Small intestine (tissue), 16 donors: Measurements from ENCODE around the gene RTN4RL1. TPM values are rescaled to one million over a fixed set of nuclear protein-coding genes. Genes with fewer than 3 reads are reported as not detected.
A peak's percentile ranks its signal among the peaks of the same experiment; 100 is the strongest.

Source experiments
- DNase-seq, 2 donors: peaks; one replicate each; pipeline versions ENCODE4 v3.0.0 to v3.0.0-alpha.2; 2013
- FAIRE-seq: peaks from 2 replicates; lab custom pipeline; 2012; peaks lifted over from hg19 to GRCh38; lab: Jason Lieb, UNC
- H3K27ac ChIP-seq, 3 donors: one replicate each; pipeline ENCODE4 v1.5.1; 2013; ENCODE audit warnings: low read length in 2 of 3, mild to moderate bottlenecking in 2 of 3, control low read depth in 1 of 3, inconsistent platforms in 1 of 3, low read depth in 1 of 3, moderate library complexity in 1 of 3
- H3K27me3 ChIP-seq, 3 donors: one replicate each; pipeline ENCODE4 v1.6.1; 2013; ENCODE audit warnings: low read length in 3 of 3, inconsistent platforms in 1 of 3; ENCODE audit not compliant: control insufficient read depth in 3 of 3, insufficient read depth in 3 of 3
- H3K36me3 ChIP-seq, 3 donors: one replicate each; pipeline ENCODE4 v1.6.1; 2013; ENCODE audit warnings: low read length in 3 of 3, inconsistent platforms in 1 of 3, low read depth in 1 of 3, mild to moderate bottlenecking in 1 of 3, moderate library complexity in 1 of 3; ENCODE audit not compliant: control insufficient read depth in 3 of 3, insufficient read depth in 2 of 3
- H3K4me1 ChIP-seq, 3 donors: one replicate each; pipeline ENCODE4 v1.6.1; 2013; ENCODE audit warnings: low read length in 2 of 3, inconsistent platforms in 1 of 3, low read depth in 1 of 3, mild to moderate bottlenecking in 1 of 3, moderate library complexity in 1 of 3; ENCODE audit not compliant: control insufficient read depth in 3 of 3, insufficient read depth in 2 of 3
- H3K4me3 ChIP-seq, 3 donors: one replicate each; pipeline ENCODE4 v1.5.1; 2013; ENCODE audit warnings: low read length in 3 of 3, control low read depth in 1 of 3, inconsistent platforms in 1 of 3, low read depth in 1 of 3, mild to moderate bottlenecking in 1 of 3, moderate library complexity in 1 of 3
- H3K9me3 ChIP-seq, 2 donors: one replicate each; pipeline ENCODE4 v1.6.1; 2013; ENCODE audit warnings: low read depth in 1 of 2, low read length in 1 of 2; ENCODE audit not compliant: control insufficient read depth in 2 of 2, insufficient read depth in 1 of 2
- WGBS, 3 donors: extraction: QIAGEN DNeasy Blood & Tissue Kit; methylation state at CpG; one replicate each; pipeline ENCODE4 v1.1.7; 2013; 5-methylcytosine and 5-hydroxymethylcytosine counted together
- long read RNA-seq, 10 donors: transcript quantifications; one replicate each; lab custom pipeline, GENCODE V29; 2026
- polyA plus RNA-seq, 4 donors: library from polyadenylated mRNA; stranded (reverse) in 3 of 4; unstranded in 1 of 4; fragments of 200-250 nt in 3 of 4; fragments of 120-200 nt in 1 of 4; gene quantifications; one replicate each; pipeline versions ENCODE4 v1.2.1 to v1.2.3, GENCODE V29; 2013
- donor health status: healthy with polysubstance abuse.
- donor health status: control.
- donor health status: control.
- donor health status: Bipolar disorder and iron deficiency.
- donor health status: healthy.

The RTN4RL1 gene, protein sequence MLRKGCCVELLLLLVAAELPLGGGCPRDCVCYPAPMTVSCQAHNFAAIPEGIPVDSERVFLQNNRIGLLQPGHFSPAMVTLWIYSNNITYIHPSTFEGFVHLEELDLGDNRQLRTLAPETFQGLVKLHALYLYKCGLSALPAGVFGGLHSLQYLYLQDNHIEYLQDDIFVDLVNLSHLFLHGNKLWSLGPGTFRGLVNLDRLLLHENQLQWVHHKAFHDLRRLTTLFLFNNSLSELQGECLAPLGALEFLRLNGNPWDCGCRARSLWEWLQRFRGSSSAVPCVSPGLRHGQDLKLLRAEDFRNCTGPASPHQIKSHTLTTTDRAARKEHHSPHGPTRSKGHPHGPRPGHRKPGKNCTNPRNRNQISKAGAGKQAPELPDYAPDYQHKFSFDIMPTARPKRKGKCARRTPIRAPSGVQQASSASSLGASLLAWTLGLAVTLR
- 1 to 10 TPM in 1 of 4 donors, under 1 TPM in 1, not detected in 2; 0.25 to 1.0 TPM for polyA plus RNA-seq
- long read RNA-seq, donor 1: 0 reads
- long read RNA-seq, donor 2: 0 reads
- long read RNA-seq, donor 3: 0 reads
- long read RNA-seq, donor 4: 0 reads
- long read RNA-seq, donor 5: 0 reads
- long read RNA-seq, donor 6: 0 reads
- long read RNA-seq, donor 7: 0 reads
- long read RNA-seq, donor 8: 0 reads
- long read RNA-seq, donor 9: 0 reads
- long read RNA-seq, donor 10, partial matches to known transcripts: 34 of 36 reads
- long read RNA-seq, donor 10, other reads (novel, unspliced or antisense): 0 of 36 reads

- Histone ChIP-seq H3K4me1 (peaks cover 0 to 18% (median 4%) of the 10 kb centered on the region in 3 donors), H3K9me3 (no peaks in the 10 kb centered on the region), H3K36me3 (no peaks in the 10 kb centered on the region), H3K27me3 (peaks cover 6 to 87% (median 23%) of the 10 kb centered on the region in 3 donors), H3K27ac (no peak within 1 kb of the TSS), H3K4me3 (peak within 1 kb of the TSS; percentile 32 to 51 (median 47))
- peak; percentile 31 to 61 for DNase-seq
- FAIRE-seq: no peak
- 0 to 1% (median 0%) methylated on average over 36 to 47 of the region's 47 CpGs for WGBS, 3 donors
These were observed at the start of gene RTN4RL1 for GRCh38 chr17:2025220-2025621. Gene RTN4RL1, minus strand, starts transcription at chr17:2025334. Its CDS starts 469 bp downstream, at chr17:2024865.

- no peak for DNase-seq
- Histone ChIP-seq H3K27ac (peak overlapping the region in 2 of 3 donors; percentile 40 to 75), H3K9me3 (no peaks in the 10 kb centered on the region), H3K4me3 (no peak overlapping the region), H3K27me3 (no peaks in the 10 kb centered on the region), H3K4me1 (peaks cover 0 to 35% (median 8%) of the 10 kb centered on the region in 3 donors), H3K36me3 (peaks cover 0 to 80% (median 3%) of the 10 kb centered on the region in 3 donors)
- FAIRE-seq: no peak
- WGBS, 3 donors: 80 to 85% (median 83%) methylated on average over 10 of the region's 10 CpGs
These were observed 49.8 kb upstream of the RTN4RL1 start for GRCh38 chr17:2074919-2075318.

- DNase-seq: no peak
These were observed 46.5 kb upstream of the RTN4RL1 start for GRCh38 chr17:2071455-2072281.

DNA sequence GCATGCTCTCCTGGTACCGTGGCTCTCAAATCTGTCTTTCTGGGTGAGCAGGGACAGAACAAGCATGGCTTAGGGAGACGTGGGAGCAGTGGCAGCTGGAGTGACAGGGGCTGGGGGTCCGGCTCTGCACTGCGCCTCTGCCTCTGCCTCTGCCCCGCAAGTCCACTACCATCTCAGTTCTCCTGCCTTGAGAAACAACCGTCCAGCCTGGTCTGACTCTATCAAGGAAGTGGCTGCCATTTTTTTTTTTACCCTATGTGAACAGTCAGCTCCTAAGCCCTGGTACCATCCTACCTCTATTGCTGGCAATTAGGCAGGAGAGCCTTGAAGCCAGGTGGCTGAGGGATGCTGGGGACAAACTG, 45.9 kb upstream of the RTN4RL1 start:
- H3K4me1 ChIP-seq: peaks cover 0 to 55% (median 8%) of the 10 kb centered on the region in 3 donors
- no peak overlapping the region for H3K4me3 ChIP-seq
- peak overlapping the region; percentile 63 to 89 (median 78) for H3K27ac ChIP-seq
- DNase-seq: no peak
- H3K27me3 ChIP-seq: no peaks in the 10 kb centered on the region
- no peak for FAIRE-seq
- 79 to 87% (median 83%) methylated on average over 6 of the region's 6 CpGs for WGBS, 3 donors
- H3K36me3 ChIP-seq: peaks cover 0 to 79% (median 0%) of the 10 kb centered on the region in 3 donors
- H3K9me3 ChIP-seq: no peaks in the 10 kb centered on the region

More at GRCh38 chr17:2071455-2072281, 46.5 kb upstream of the RTN4RL1 start:
- Histone ChIP-seq H3K27ac (peak overlapping the region; percentile 0 to 89 (median 78)), H3K4me1 (peaks cover 0 to 55% (median 8%) of the 10 kb centered on the region in 3 donors), H3K27me3 (no peaks in the 10 kb centered on the region), H3K36me3 (peaks cover 0 to 79% (median 0%) of the 10 kb centered on the region in 3 donors), H3K9me3 (no peaks in the 10 kb centered on the region), H3K4me3 (no peak overlapping the region)
- no peak for FAIRE-seq
- WGBS, 3 donors: 58 to 90% (median 83%) methylated on average over 30 to 31 of the region's 31 CpGs

DNA sequence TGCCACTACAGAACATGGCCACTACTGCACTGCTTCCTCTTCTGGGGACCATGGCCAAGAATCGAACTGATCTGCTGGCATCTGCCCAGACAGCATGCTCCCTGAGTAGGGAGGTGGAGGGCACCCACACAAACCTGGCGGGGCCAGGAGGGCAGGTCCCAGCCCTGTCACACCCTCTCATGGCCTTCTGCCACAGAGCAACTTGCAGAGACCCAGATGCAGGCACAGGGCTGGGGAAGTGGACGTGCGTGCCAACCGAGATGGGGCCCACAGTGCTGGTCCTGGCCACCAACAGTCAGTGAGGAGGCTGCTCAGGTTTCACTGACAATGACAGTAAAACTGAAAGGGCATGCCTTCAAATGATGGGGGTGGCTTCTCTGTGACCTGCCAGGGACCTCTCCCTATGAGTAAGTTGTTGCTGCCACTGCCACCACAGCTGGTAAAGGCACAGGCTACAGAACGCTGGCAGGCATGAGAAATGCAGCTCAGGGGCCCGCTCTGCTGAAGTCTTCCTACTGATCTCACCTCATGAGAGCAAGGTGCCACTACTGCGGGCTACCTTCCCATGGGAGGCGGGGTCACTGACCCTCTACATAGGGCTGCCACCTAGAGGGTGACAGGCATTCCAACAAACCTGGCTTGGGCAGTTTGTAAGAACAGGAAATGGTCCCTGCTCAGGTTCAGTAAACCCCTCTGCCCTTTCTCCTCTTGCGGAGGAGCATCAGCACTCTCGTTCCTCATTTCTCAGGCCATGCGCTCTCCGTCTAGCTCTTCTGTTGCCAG, 45.3 kb upstream of the RTN4RL1 start:
- no peaks in the 10 kb centered on the region for H3K27me3 ChIP-seq
- H3K9me3 ChIP-seq: no peaks in the 10 kb centered on the region
- no peak for FAIRE-seq
- H3K27ac ChIP-seq: peak overlapping the region; percentile 63 to 89 (median 78)
- 57 to 75% (median 74%) methylated on average over 13 of the region's 13 CpGs for WGBS, 3 donors
- DNase-seq: no peak
- no peak overlapping the region for H3K4me3 ChIP-seq
- H3K4me1 ChIP-seq: peaks cover 0 to 54% (median 10%) of the 10 kb centered on the region in 3 donors
- peaks cover 0 to 79% (median 0%) of the 10 kb centered on the region in 3 donors for H3K36me3 ChIP-seq

DNA sequence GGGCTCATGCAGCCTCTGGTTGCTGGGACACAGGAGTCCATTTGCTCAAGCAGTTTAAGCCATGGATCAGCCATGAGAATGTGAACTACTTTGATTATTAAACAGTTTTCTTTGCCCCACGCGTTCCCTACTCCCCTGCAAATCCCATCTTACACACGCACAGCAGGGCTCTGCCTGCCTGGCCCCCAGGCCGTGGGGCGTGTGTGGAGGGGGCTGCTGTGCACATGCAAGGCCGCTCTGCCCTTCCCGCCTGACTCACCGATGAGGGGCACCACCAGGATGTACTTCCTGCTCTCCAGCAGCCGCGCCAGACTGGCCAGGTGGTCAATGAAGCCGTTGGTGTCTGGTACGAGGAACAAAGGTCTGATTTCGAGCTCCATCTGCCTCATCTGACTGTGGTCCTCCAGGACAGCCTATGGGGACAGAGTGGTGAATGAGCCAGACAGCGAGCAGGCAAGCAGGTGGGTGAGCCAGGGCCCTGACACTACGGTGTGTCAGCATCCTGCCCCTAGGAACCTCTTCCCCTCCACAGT, 43.5 kb upstream of the RTN4RL1 start:
- FAIRE-seq: no peak
- peaks cover 0 to 63% (median 10%) of the 10 kb centered on the region in 3 donors for H3K4me1 ChIP-seq
- 61 to 79% (median 71%) methylated on average over 15 of the region's 15 CpGs for WGBS, 3 donors

DNA sequence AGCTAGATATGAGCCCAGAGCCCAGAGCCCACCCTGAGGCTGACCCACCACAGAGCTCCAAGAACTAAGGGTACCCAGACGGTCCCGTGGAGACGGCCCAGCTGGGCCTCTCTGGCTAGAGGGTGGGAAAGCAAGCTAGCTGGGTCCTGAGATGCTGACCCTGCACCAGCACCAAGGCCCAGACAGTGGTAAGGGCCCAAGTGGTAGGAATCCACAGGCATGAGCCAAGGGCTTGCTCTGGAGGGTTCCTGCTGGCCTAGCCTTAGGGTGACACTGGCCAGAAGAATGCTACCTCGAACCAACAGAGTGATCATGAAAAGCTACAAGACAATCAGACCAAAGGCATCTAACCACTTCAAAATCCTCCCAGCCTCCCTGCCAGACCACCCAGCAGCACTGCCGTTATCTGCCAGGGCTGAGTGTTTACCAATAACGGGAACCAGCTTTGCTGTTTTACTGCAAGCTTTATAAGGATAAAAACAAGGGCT, 42.9 kb upstream of the RTN4RL1 start:
- WGBS, 3 donors: 60 to 74% (median 73%) methylated on average over 6 of the region's 6 CpGs
- H3K36me3 ChIP-seq: peaks cover 0 to 87% (median 2%) of the 10 kb centered on the region in 3 donors
- no peak for FAIRE-seq

More for the DNA sequence above, 43.5 kb upstream of the RTN4RL1 start:
- Histone ChIP-seq H3K27ac (peak overlapping the region in 2 of 3 donors; percentile 62 to 88), H3K9me3 (no peaks in the 10 kb centered on the region), H3K27me3 (no peaks in the 10 kb centered on the region), H3K4me3 (no peak overlapping the region), H3K36me3 (peaks cover 0 to 82% (median under 1%) of the 10 kb centered on the region in 3 donors)
- no peak for DNase-seq

More for the DNA sequence above, 42.9 kb upstream of the RTN4RL1 start:
- Histone ChIP-seq H3K9me3 (no peaks in the 10 kb centered on the region), H3K4me3 (no peak overlapping the region), H3K27ac (peak overlapping the region in 2 of 3 donors; percentile 62 to 88), H3K4me1 (peaks cover 0 to 63% (median 10%) of the 10 kb centered on the region in 3 donors), H3K27me3 (no peaks in the 10 kb centered on the region)
- DNase-seq: no peak
